ENCODE measurements around the gene COPS7B. TPM values are rescaled to one million over a fixed set of nuclear protein-coding genes. Genes with fewer than 3 reads are reported as not detected.
A peak's percentile ranks its signal among the peaks of the same experiment; 100 is the strongest.

COPS7B gene
- total RNA-seq, 2 experiments from 2014 or later: 43.8 to 48.0 TPM

DNA sequence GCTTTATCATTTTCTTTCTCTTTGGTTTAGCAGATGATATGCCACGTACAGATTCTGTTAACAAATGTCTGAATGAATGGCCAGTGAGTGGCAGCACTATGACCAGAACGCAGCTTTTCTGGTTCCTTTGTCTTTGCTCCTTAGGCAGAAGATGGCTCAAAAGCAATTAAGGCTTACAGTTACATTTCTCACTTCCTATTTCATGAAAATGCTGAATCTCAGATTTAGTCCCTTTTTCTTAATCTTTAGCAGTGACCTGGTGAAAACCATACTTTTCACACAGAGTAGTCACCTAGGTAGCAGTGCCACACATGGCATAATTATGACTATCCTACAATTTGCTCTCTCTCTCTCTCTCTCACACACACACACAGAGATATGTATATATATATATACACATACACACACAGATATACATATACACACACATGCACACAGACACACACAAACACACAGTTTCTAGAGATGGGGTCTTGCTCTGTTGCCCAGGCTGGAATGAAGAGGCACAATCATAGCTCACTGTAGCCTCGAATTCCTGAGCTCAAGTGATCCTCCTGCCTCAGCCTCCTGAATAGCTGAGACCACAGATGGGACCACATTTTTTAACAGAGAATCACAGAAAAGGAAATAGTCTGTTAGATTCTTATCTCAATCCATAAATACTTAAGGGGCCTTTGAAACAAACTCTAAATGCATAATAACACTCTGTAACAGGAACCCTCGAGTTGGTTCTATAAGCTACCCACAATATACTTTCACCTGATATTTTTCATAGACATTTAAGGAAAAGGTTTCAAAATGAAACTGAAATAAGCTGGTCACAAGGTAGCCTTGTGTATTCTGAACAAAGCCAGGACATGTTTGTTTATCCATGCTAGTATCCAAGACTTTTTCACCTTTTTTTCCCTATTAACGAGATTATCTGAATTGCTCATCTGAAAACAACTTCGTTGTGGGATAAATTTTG, 16.8 kb upstream of the COPS7B start:
- H3K4me3 Mint-ChIP-seq: no peak overlapping the region
- POLR2A ChIA-PET: interaction anchor here (1.0 kb wide), 1 partner anchor 55 kb away, joined by 3 read pairs; no protein-coding TSS in a partner anchor
- no peaks in the 10 kb centered on the region for H3K27me3 Mint-ChIP-seq
- H3K36me3 Mint-ChIP-seq: no peaks in the 10 kb centered on the region
- ATAC-seq (ENCODE audit: low read depth) (peak; percentile 50), DNase-seq (no peak)
- no peak overlapping the region for H3K27ac Mint-ChIP-seq
- no peaks in the 10 kb centered on the region for H3K9me3 Mint-ChIP-seq
- H3K4me1 Mint-ChIP-seq: peaks cover 25% of the 10 kb centered on the region

DNA sequence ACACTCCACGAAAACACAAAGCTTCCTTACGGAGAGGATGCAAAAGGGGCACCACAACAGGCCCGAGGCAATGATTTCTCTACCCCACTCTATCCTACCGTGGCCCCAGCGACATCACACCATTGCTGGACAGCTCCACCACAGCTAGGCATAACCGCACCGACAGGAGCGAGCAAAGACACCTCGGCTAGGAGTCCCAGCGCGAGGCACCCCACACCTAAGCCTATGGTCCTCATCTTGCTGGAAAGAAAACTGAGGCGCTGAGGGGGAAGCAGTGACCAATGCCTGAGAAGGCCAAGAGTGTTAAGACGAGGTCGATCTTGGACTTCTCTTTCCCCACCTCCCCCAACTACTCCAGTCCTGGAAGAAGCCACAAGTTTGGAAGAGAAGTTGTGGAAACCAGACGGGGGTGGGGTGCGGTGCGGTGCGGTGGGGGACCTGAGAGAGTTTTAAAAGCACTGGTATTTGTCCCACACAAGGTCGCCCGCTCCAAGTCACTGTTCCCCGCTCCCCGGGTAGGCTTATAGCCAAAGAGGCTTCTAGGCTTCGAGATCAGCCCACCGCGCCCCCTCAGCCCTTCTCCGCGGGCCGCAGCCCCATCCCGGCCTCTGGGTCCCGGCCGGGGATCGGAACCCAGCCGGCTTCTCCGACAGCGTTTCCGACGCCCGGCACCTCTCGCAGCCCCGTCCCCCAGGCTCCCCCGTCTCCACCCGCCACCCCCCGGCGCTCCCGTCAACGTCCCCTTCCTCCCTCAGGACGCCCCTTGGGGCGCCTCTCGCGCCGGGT, 5.9 kb upstream of the COPS7B start:
- Mint-ChIP-seq H3K4me1 (peaks cover 44% of the 10 kb centered on the region), H3K27me3 (no peaks in the 10 kb centered on the region), H3K36me3 (peaks cover 3% of the 10 kb centered on the region), H3K9me3 (no peaks in the 10 kb centered on the region), H3K4me3 (peak overlapping the region; percentile 98), H3K27ac (peak overlapping the region; percentile 94)
- DNase-seq (no peak), ATAC-seq (ENCODE audit: low read depth) (no peak)
- POLR2A ChIA-PET: interaction anchor here (1.8 kb wide), 1 partner anchor 316 kb away, joined by 6 read pairs; the partner anchor contains the start of gene NCL

DNA sequence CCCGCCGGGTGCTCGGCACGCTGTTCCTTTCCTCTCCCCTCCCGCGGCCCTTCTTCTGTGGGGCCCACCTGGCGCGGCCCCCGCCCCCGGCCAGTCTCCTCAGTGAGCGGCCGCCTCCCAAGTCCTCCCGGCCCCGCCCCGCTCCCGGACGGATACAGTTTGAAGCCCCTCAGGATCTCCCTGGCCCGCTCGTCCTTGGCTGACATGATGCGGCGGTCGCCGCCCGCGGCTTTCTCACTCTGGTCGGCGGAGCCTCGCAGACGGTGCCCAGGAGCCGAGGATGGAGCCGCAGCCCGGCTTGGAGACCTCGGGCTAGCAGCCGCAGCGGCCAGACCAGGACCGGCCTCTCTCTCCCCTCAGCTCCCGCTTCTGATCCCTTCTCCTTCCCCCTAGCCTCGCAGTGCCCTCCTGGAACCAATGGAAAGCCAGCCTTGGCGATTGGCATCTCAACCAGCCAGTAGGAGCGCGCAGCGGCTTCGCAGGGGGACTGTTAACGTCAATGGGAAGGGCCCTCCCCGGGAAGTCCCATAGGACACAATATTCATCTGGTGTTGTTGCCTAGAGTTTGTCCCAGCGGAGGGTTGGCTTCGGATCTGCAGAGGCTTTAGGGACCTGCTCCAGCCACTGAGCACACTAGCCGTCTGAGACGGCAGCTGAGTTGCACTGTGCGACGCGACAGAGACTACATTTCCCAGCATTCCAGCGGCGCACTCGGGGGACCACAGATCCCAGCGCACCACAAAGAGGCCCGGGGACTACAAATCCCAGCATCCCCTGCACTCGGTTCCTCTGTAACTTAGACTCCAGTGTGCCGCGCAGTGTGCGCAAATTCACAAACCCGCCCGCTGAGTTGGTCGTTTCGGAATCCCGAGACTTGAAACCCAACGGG, 5.1 kb upstream of the COPS7B start, which contains the start of gene PDE6D:
PDE6D (minus strand) TSS at position 374 of the 889 bp plus-strand sequence; CDS start at position 206, 168 bp downstream.
- POLR2A ChIA-PET: interaction anchor here (1.0 to 1.8 kb wide), 4 partner anchors 14 to 317 kb away, joined by 3 to 6 read pairs (median 6); partner anchors contain the start of genes NCL and PTMA
- H3K27me3 Mint-ChIP-seq: no peaks in the 10 kb centered on the region

GRCh38 chr2:231781798-231782726, 4.2 kb upstream of the COPS7B start:
- Mint-ChIP-seq H3K4me1 (peaks cover 52% of the 10 kb centered on the region), H3K36me3 (peaks cover 3% of the 10 kb centered on the region), H3K27ac (peak overlapping the region; percentile 94), H3K27me3 (no peaks in the 10 kb centered on the region), H3K9me3 (no peaks in the 10 kb centered on the region), H3K4me3 (peak overlapping the region; percentile 98)
- peak; percentile 0 for ATAC-seq (ENCODE audit: low read depth)
- no peak for DNase-seq
- POLR2A ChIA-PET: interaction anchor here (0.6 to 1.8 kb wide), 5 partner anchors 15 to 318 kb away, joined by 3 to 6 read pairs (median 5); partner anchors contain the start of genes NCL and PTMA

More for the DNA sequence above, 5.1 kb upstream of the COPS7B start, which contains the start of gene PDE6D:
- H3K4me3 Mint-ChIP-seq: peak within 1 kb of the TSS; percentile 98
- peak within 1 kb of the TSS; percentile 94 for H3K27ac Mint-ChIP-seq
- ATAC-seq (ENCODE audit: low read depth): peak; percentile 95
- DNase-seq: peak; percentile 97
- H3K36me3 Mint-ChIP-seq: peaks cover 3% of the 10 kb centered on the region
- no peaks in the 10 kb centered on the region for H3K9me3 Mint-ChIP-seq
- H3K4me1 Mint-ChIP-seq: peaks cover 50% of the 10 kb centered on the region

DNA sequence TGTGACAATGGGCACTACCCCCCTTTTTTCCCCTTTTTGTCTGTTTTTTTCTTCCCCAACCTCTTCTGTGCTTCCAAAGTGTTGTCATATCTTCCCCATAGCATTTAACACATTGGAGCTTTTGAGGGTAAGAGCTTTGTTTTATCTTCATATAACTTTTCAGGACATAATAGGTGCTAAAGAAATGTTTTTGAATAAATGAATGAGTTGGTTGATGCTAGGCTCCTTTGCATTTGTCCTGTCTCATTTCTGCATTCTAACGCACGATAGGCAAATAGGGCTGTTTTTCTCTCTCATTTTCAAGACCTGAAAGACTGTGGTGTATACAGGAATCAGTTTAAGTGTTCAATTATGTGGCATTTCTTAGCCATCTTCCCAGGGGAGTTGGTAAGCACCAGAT, 832 bp upstream of the COPS7B start:
- Mint-ChIP-seq H3K4me3 (peak overlapping the region; percentile 96), H3K4me1 (peaks cover 47% of the 10 kb centered on the region), H3K27ac (no peak overlapping the region), H3K27me3 (no peaks in the 10 kb centered on the region), H3K9me3 (no peaks in the 10 kb centered on the region), H3K36me3 (peaks cover 1% of the 10 kb centered on the region)
- ATAC-seq (ENCODE audit: low read depth) (no peak), DNase-seq (no peak)
- POLR2A ChIA-PET: interaction anchor here (0.5 to 1.2 kb wide), 6 partner anchors 13 to 381 kb away, joined by 3 to 4 read pairs (median 3); partner anchors contain the start of gene NCL

GRCh38 chr2:231785822-231786176, 446 bp upstream of the COPS7B start:
- H3K27ac Mint-ChIP-seq: peak overlapping the region; percentile 75
- H3K27me3 Mint-ChIP-seq: no peaks in the 10 kb centered on the region
- peak overlapping the region; percentile 96 for H3K4me3 Mint-ChIP-seq
- ATAC-seq (ENCODE audit: low read depth) (no peak), DNase-seq (no peak)
- no peaks in the 10 kb centered on the region for H3K9me3 Mint-ChIP-seq
- POLR2A ChIA-PET: interaction anchor here (0.5 to 1.2 kb wide), 7 partner anchors 13 to 381 kb away, joined by 3 to 4 read pairs (median 3); partner anchors contain the start of genes NCL and PTMA
- peaks cover 1% of the 10 kb centered on the region for H3K36me3 Mint-ChIP-seq
- H3K4me1 Mint-ChIP-seq: peaks cover 47% of the 10 kb centered on the region

DNA sequence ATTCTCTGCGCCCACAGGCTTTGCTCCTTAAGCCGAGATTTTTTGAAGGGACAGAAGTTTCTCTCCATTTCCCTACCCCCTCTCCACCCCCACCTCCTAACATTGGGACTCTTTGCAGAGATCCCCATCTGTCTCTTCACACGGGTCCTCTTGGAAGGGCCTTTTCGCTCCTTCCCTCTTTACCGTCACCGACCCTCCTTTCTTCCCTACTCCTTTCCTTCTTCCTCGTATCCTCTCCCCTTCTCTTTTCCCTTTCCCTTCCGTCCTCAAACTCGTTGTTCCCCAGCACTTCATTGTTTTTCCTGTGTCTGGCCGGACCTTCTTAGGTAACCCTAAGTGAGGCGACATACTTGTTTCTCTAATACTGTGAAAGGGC, 660 bp downstream of the COPS7B start:
- no peak for DNase-seq
- POLR2A ChIA-PET: no interaction called here
- Mint-ChIP-seq H3K4me3 (peak overlapping the region; percentile 96), H3K36me3 (peaks cover 1% of the 10 kb centered on the region), H3K27ac (peak overlapping the region; percentile 79), H3K4me1 (peaks cover 46% of the 10 kb centered on the region), H3K9me3 (no peaks in the 10 kb centered on the region), H3K27me3 (no peaks in the 10 kb centered on the region)
- no peak for ATAC-seq (ENCODE audit: low read depth)

- Mint-ChIP-seq H3K4me1 (peaks cover 12% of the 10 kb centered on the region), H3K9me3 (no peaks in the 10 kb centered on the region), H3K36me3 (peaks cover 7% of the 10 kb centered on the region), H3K27ac (no peak overlapping the region), H3K4me3 (no peak overlapping the region), H3K27me3 (no peaks in the 10 kb centered on the region)
- DNase-seq (no peak), ATAC-seq (ENCODE audit: low read depth) (no peak)
- POLR2A ChIA-PET: no interaction called here
Observed at GRCh38 chr2:231791107-231791506, 4.9 kb downstream of the COPS7B start.

GRCh38 chr2:231794383-231794782, 8.1 kb downstream of the COPS7B start:
- no peak overlapping the region for H3K4me3 Mint-ChIP-seq
- peaks cover 16% of the 10 kb centered on the region for H3K36me3 Mint-ChIP-seq
- POLR2A ChIA-PET: no interaction called here
- no peaks in the 10 kb centered on the region for H3K27me3 Mint-ChIP-seq
- ATAC-seq (ENCODE audit: low read depth) (no peak), DNase-seq (no peak)
- H3K9me3 Mint-ChIP-seq: no peaks in the 10 kb centered on the region
- H3K27ac Mint-ChIP-seq: no peak overlapping the region
- H3K4me1 Mint-ChIP-seq: no peaks in the 10 kb centered on the region

DNA sequence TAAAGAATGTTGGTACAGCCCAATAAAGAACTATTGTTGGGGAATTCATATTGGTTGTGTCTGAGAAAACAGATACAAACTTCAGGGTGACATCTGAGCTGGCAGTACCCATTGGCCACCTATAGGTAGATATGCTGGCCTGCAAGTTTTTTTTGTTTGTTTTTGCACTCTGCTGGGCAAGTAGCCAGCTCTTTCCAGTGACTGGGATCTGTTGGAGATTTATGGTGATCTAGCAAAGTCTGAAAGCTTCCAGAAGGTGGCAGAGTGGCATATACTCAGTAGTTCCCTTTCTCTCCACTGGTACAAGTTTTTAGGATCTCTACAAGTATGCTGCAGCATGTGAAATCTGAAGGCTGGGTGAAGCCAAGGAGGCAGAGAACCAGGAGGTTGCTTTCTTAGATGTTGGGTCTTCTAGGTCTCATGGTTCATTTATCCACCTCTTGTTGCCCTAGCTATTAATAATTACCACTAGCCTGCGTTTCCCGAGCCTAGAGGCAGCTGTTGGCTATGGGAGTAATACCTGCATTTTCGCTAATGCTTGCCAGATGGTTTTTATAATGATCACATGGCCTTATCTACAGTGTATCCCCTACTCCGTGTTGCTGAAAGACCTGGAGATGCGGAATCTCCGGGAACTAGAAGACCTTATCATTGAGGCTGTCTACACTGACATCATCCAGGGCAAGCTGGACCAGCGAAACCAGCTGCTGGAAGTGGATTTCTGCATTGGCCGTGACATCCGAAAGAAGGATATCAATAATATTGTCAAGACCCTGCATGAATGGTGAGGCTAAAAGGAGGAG, 9.5 kb downstream of the COPS7B start:
- H3K27me3 Mint-ChIP-seq: no peaks in the 10 kb centered on the region
- POLR2A ChIA-PET: no interaction called here
- no peaks in the 10 kb centered on the region for H3K4me1 Mint-ChIP-seq
- DNase-seq (no peak), ATAC-seq (ENCODE audit: low read depth) (no peak)
- no peak overlapping the region for H3K27ac Mint-ChIP-seq
- no peaks in the 10 kb centered on the region for H3K9me3 Mint-ChIP-seq
- H3K4me3 Mint-ChIP-seq: no peak overlapping the region
- peaks cover 16% of the 10 kb centered on the region for H3K36me3 Mint-ChIP-seq

DNA sequence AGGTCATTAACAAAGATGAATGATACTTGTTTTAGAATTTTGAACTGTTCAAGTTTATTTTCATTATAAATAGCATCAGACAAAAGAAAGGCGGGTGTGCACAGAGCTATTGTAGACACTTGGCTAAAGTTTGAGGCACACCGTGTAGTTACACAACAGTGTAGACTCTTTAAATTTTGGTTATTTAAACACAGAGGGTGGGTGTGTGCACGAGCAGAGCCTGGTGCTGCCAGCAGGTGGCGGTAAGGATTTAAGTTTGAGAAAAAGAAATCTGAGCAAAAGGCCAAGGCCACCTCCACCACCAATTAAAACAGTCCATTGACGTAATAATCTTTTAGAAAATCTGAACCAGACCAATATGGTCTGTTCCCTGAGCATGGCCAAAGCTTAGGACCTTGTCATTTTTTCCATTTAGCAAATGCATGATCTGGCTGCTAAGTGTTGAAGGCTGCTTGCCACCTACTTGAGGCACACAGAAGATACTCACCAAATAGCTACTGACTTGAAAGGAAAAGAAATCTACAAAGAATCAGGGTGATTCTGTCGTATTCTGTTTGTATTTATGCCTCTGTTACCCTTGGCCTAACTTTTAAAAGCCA, 14.3 kb downstream of the COPS7B start:
- Mint-ChIP-seq H3K36me3 (peaks cover 11% of the 10 kb centered on the region), H3K4me1 (peaks cover 1% of the 10 kb centered on the region), H3K4me3 (no peak overlapping the region), H3K27me3 (no peaks in the 10 kb centered on the region), H3K9me3 (no peaks in the 10 kb centered on the region), H3K27ac (no peak overlapping the region)
- ATAC-seq (ENCODE audit: low read depth) (peak; percentile 71), DNase-seq (peak; percentile 62)
- POLR2A ChIA-PET: no interaction called here
